ENCODE results near the gene MTUS2.

- no peak for TF ChIP-seq CTCF (IDR thresholded peaks at IDR 0.05)
- TF ChIP-seq POLR2AphosphoS5 (IDR thresholded peaks at IDR 0.05): no peak
- no peak for TF ChIP-seq EP300 (IDR thresholded peaks at IDR 0.05)
- no peak for TF ChIP-seq POLR2A (IDR thresholded peaks at IDR 0.05)
Measured at GRCh38 chr13:29196409-29197074, 376.4 kb downstream of the MTUS2 start.

All from suprapubic skin (tissue), 4 donors.